ENCODE data around the gene CYFIP2. TPM values are rescaled to one million over a fixed set of nuclear protein-coding genes. Genes with fewer than 3 reads are reported as not detected.

The CYFIP2 gene
- total and polyA plus RNA-seq, 2 of the 8 experiments (the other 6 are each of a cell fraction or from before 2014, with no cell fraction given) = 45.1 to 80.6 TPM

GRCh38 chr5:157217289-157218024, 48.5 kb upstream of the CYFIP2 start:
- 59% methylated on average over 4 of the region's 5 CpGs; no CpG with 5 or more reads in 1 of the 2 experiments for WGBS, 2 experiments (ENCODE audit: extremely low coverage in 1 of 2, insufficient coverage in 1 of 2, insufficient read length in 1 of 2, insufficient replicate concordance in 2 of 2, low coverage in 1 of 2, low lambda C conversion rate in 2 of 2, missing lambda C conversion rate in 1 of 2)
- FAIRE-seq (no peak), DNase-seq (ENCODE audit: low read depth in 1 of 2, low spot score in 2 of 2) (no peak)
- no peak overlapping the region for H2AK5ac ChIP-seq (ENCODE audit: low read depth, low read length)
- H3K79me1 ChIP-seq (ENCODE audit: low read depth, low read length) = no peaks in the 10 kb centered on the region; the same call in 1 of the 2 replicates
- TF ChIP-seq NANOG (IDR thresholded peaks at IDR 0.05; ENCODE audit: insufficient read depth, low read depth, low read length, poor library complexity, severe bottlenecking) (no peak), YY1 (IDR thresholded peaks at IDR 0.05; ENCODE audit: low read depth, low read length) (no peak)
- H3K4me2 ChIP-seq (ENCODE audit: insufficient read depth in 1 of 2, low read depth in 2 of 2, low read length in 2 of 2) = no peak overlapping the region
- no peak overlapping the region for H3K27ac ChIP-seq (ENCODE audit: low read depth, low read length)
- H3K23me2 ChIP-seq (ENCODE audit: low read depth, low read length) = no peaks in the 10 kb centered on the region; the same call in 1 of the 2 replicates
- no peak overlapping the region for H2BK20ac ChIP-seq (ENCODE audit: low read length)
- H2BK15ac ChIP-seq (ENCODE audit: low read length) = no peak overlapping the region
- no peaks in the 10 kb centered on the region for H3K36me3 ChIP-seq (ENCODE audit: control insufficient read depth in 2 of 4, insufficient read depth in 4 of 4, low read length in 3 of 4)
- no peak overlapping the region for H4K5ac ChIP-seq (ENCODE audit: insufficient read length, low read depth, low read length)
- no peaks in the 10 kb centered on the region for H3K27me3 ChIP-seq (replicated peaks in 1 of 4; ENCODE audit: control insufficient read depth in 3 of 4, extremely low read depth in 1 of 4, insufficient read depth in 3 of 4, low read length in 3 of 4)
- H4K8ac ChIP-seq (ENCODE audit: extremely low read depth, insufficient read depth, low read length) = no peak overlapping the region
- ChIA-PET POLR2A (ENCODE audit: partially characterized antibody) (no interaction called here), CTCF (ENCODE audit: partially characterized antibody) (interaction anchor here (1.5 kb wide), 1 partner anchor 87 kb away, joined by 4 read pairs; no protein-coding TSS in a partner anchor)
- no peak overlapping the region for H3K14ac ChIP-seq (ENCODE audit: insufficient read length)
- H2BK12ac ChIP-seq (ENCODE audit: low read depth, low read length) = no peak overlapping the region
- no peak overlapping the region for H3K56ac ChIP-seq (replicated peaks; ENCODE audit: insufficient read length, low read depth, low read length)
- H3K4me3 ChIP-seq (ENCODE audit: extremely low read depth in 1 of 4, insufficient read depth in 2 of 4, low read depth in 3 of 4, low read length in 4 of 4) = no peak overlapping the region
- no peak overlapping the region for H2AFZ ChIP-seq (ENCODE audit: low read length)
- no peak overlapping the region for H2BK120ac ChIP-seq (replicated peaks; ENCODE audit: low read depth, low read length)
- H2BK5ac ChIP-seq (ENCODE audit: low read depth, low read length) = no peak overlapping the region
- H3K4ac ChIP-seq (replicated peaks; ENCODE audit: insufficient read length, low read depth, low read length) = no peak overlapping the region
- H3K4me1 ChIP-seq (replicated peaks in 1 of 4; ENCODE audit: control insufficient read depth in 3 of 4, insufficient read depth in 4 of 4, low read length in 3 of 4) = no peaks in the 10 kb centered on the region
- no peak overlapping the region for H4K91ac ChIP-seq (replicated peaks; ENCODE audit: insufficient read length, low read length)
- H3K9me3 ChIP-seq (ENCODE audit: insufficient read depth in 2 of 2, low read depth in 1 of 2, low read length in 1 of 2) = no peaks in the 10 kb centered on the region; a peak in 1 of 4 replicates
- no peak overlapping the region for H3K9ac ChIP-seq (replicated peaks in 1 of 4; ENCODE audit: extremely low read depth in 1 of 4, low read depth in 3 of 4, low read length in 3 of 4)
- H3K79me2 ChIP-seq (ENCODE audit: control insufficient read depth in 1 of 2, insufficient read depth in 2 of 2, low read length in 2 of 2) = no peaks in the 10 kb centered on the region
- no peak overlapping the region for H3K23ac ChIP-seq (ENCODE audit: insufficient read length)
- H4K20me1 ChIP-seq (replicated peaks in 1 of 2; ENCODE audit: control insufficient read depth in 1 of 2, insufficient read depth in 2 of 2, low read length in 2 of 2) = no peaks in the 10 kb centered on the region
- H3K18ac ChIP-seq (ENCODE audit: extremely low read depth, low read length) = no peak overlapping the region

Data from H1 (cell line).